Smooth muscle cell (in vitro differentiated cells): ENCODE measurements around the gene CROCC. TPM values are rescaled to one million over a fixed set of nuclear protein-coding genes. Genes with fewer than 3 reads are reported as not detected.
"Not testable (repeated sequence)": the region's sequence is repeated elsewhere in the genome, so short reads cannot be mapped to it uniquely, and the experiment has no call there.

Experiments
- DNase-seq: peaks from one replicate; lab custom pipeline; 2025; ENCODE audit not compliant: unreplicated experiment; lab: John Stamatoyannopoulos, UW
- H2AFZ ChIP-seq: fragments of 200-600 bp; sonication (generic); 2 replicates; pipeline ENCODE4 v1.6.0; 2016; ENCODE audit warnings: antibody characterized with exemption, low read depth, mild to moderate bottlenecking
- H3F3A ChIP-seq: fragments of 200-600 bp; sonication (generic); 2 replicates; pipeline ENCODE4 v1.6.0; 2017; ENCODE audit warnings: antibody characterized with exemption, low read depth
- H3K27ac ChIP-seq: fragments of 200-600 bp; sonication (generic); 2 replicates; pipeline ENCODE4 v1.5.1; 2016; ENCODE audit warnings: low read depth, mild to moderate bottlenecking
- H3K27me3 ChIP-seq: fragments of 200-600 bp; sonication (generic); 2 replicates; pipeline ENCODE4 v1.6.1; 2016; ENCODE audit warnings: low read depth, mild to moderate bottlenecking
- H3K36me3 ChIP-seq: fragments of 200-600 bp; sonication (generic); 2 replicates; pipeline ENCODE4 v1.5.1; 2016; ENCODE audit warnings: low read depth
- H3K4me1 ChIP-seq: fragments of 200-600 bp; sonication (generic); 2 replicates; pipeline ENCODE4 v1.5.1; 2016; ENCODE audit warnings: low read depth
- H3K4me2 ChIP-seq: fragments of 200-600 bp; sonication (generic); 2 replicates; pipeline ENCODE4 v1.6.0; 2016; ENCODE audit warnings: mild to moderate bottlenecking
- H3K4me3 ChIP-seq: fragments of 200-600 bp; sonication (generic); 2 replicates; pipeline ENCODE4 v1.5.1; 2016; ENCODE audit warnings: mild to moderate bottlenecking
- H3K79me2 ChIP-seq: fragments of 200-600 bp; sonication (generic); 2 replicates; pipeline ENCODE4 v1.6.0; 2016; ENCODE audit warnings: low read depth, mild to moderate bottlenecking
- H3K9ac ChIP-seq: fragments of 200-600 bp; sonication (generic); 2 replicates; pipeline ENCODE4 v1.6.0; 2016; ENCODE audit warnings: low read depth
- H3K9me3 ChIP-seq: fragments of 200-600 bp; sonication (generic); replicated peaks from 2 replicates; pipeline ENCODE4 v1.5.1; 2016; ENCODE audit warnings: low read depth
- H4K20me1 ChIP-seq: fragments of 200-600 bp; sonication (generic); 2 replicates; pipeline ENCODE4 v1.6.0; 2016; ENCODE audit warnings: low read depth
- CTCF ChIP-seq: fragments of 200-600 bp; sonication (generic); IDR thresholded peaks from 2 replicates; pipeline ENCODE4 v1.5.1; 2017; ENCODE audit warnings: borderline replicate concordance, mild to moderate bottlenecking, antibody characterized with exemption; ENCODE audit not compliant: insufficient read depth, poor library complexity, severe bottlenecking
- WGBS: methylation state at CpG from one replicate; pipeline ENCODE4 v1.1.7; 2016; ENCODE audit warnings: low lambda C conversion rate; 5-methylcytosine and 5-hydroxymethylcytosine counted together
- polyA plus RNA-seq: library from polyadenylated mRNA; unstranded; fragments of >200 nt; fragmentation: Nextera tagmentation; extraction: Ambion mirVana; gene quantifications from 2 replicates; pipeline ENCODE4 v1.2.1, GENCODE V29; 2016
- total RNA-seq: library from RNA; depleted of rRNA; stranded (reverse); fragments of >200 nt; gene quantifications from 2 replicates; pipeline ENCODE4 v1.2.3, GENCODE V29; 2014

CROCC gene
- total and polyA plus RNA-seq, 2 experiments from 2014 or later, result 19.7 to 24.0 TPM

GRCh38 chr1:16927711-16928485, 6.2 kb downstream of the CROCC start:
- no peak overlapping the region for H3K27ac ChIP-seq
- H2AFZ ChIP-seq, result no peak overlapping the region
- H3K27me3 ChIP-seq, result no peaks in the 10 kb centered on the region
- no peak for DNase-seq
- WGBS, result 93% methylated on average over 13 of the region's 13 CpGs
- H3K79me2 ChIP-seq, result no peaks in the 10 kb centered on the region
- no peak for TF ChIP-seq CTCF
- no peaks in the 10 kb centered on the region for H3K9me3 ChIP-seq
- H3K4me3 ChIP-seq, result no peak overlapping the region
- peaks cover 6% of the 10 kb centered on the region for H3K4me1 ChIP-seq
- H3F3A ChIP-seq, result no peaks in the 10 kb centered on the region
- H3K9ac ChIP-seq, result no peak overlapping the region
- peaks cover 2% of the 10 kb centered on the region for H4K20me1 ChIP-seq
- H3K4me2 ChIP-seq, result no peak overlapping the region
- H3K36me3 ChIP-seq, result no peaks in the 10 kb centered on the region

GRCh38 chr1:16929146-16930041, 7.7 kb downstream of the CROCC start:
- H2AFZ ChIP-seq, H4K20me1 ChIP-seq, H3F3A ChIP-seq, H3K27me3 ChIP-seq, H3K4me3 ChIP-seq, H3K79me2 ChIP-seq, H3K9me3 ChIP-seq, DNase-seq, H3K36me3 ChIP-seq, H3K27ac ChIP-seq, H3K4me1 ChIP-seq, H3K4me2 ChIP-seq, H3K9ac ChIP-seq: not testable (repeated sequence)
- WGBS, result 82% methylated on average over 20 of the region's 24 CpGs

- H3K4me2 ChIP-seq, H3K27ac ChIP-seq, H3F3A ChIP-seq, H3K4me3 ChIP-seq, H3K36me3 ChIP-seq, H3K79me2 ChIP-seq, H2AFZ ChIP-seq, H3K9ac ChIP-seq, DNase-seq, H3K4me1 ChIP-seq, H4K20me1 ChIP-seq, H3K27me3 ChIP-seq, H3K9me3 ChIP-seq: not testable (repeated sequence)
- 93% methylated on average over 18 of the region's 18 CpGs for WGBS
Observed at GRCh38 chr1:16931206-16931934, 9.6 kb downstream of the CROCC start.

GRCh38 chr1:16933945-16934344, 12.2 kb downstream of the CROCC start:
- H3K4me1 ChIP-seq, result not testable (repeated sequence)

GRCh38 chr1:16936580-16936979, 14.8 kb downstream of the CROCC start:
- WGBS, result 98% methylated on average over 16 of the region's 16 CpGs
- H2AFZ ChIP-seq, H3K9me3 ChIP-seq, H4K20me1 ChIP-seq, H3K79me2 ChIP-seq, H3K9ac ChIP-seq, H3K4me1 ChIP-seq, H3K4me3 ChIP-seq, H3K27me3 ChIP-seq, H3K36me3 ChIP-seq, DNase-seq, H3F3A ChIP-seq, H3K27ac ChIP-seq, H3K4me2 ChIP-seq: not testable (repeated sequence)

More at GRCh38 chr1:16933945-16934344, 12.2 kb downstream of the CROCC start:
- H3F3A ChIP-seq, H2AFZ ChIP-seq, DNase-seq, H3K27me3 ChIP-seq, H3K79me2 ChIP-seq, H3K27ac ChIP-seq, H4K20me1 ChIP-seq, H3K9ac ChIP-seq, H3K9me3 ChIP-seq, H3K36me3 ChIP-seq, H3K4me3 ChIP-seq, H3K4me2 ChIP-seq: not testable (repeated sequence)
